ENCODE measurements around the gene C18orf63.

The C18orf63 gene

GRCh38 chr18:74328206-74328605 is 12.6 kb downstream of the C18orf63 start:
- DNase-seq (ENCODE audit: low spot score): no peak

- no peak for DNase-seq (ENCODE audit: low spot score)
Observed at GRCh38 chr18:74329688-74330205, 14.1 kb downstream of the C18orf63 start.

DNA sequence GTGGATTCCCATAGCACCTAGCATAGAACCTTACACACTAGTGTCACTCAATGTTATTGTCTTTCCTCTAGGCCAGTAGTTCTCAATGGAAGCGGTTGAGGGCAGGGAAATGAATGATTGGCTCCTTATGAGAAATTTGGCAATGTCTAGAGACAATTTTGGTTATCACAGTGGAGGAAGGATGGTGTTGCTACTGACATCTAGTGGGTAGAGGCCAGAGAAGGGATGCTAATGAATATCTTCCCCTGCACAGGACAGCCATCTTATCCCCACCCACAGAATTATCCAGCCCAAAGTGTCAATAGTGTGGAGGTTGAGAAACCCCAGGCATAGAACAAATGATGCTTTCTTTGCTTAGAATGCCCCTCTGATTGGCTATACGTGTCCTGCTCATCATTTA is 15.8 kb downstream of the C18orf63 start:
- peak; percentile 31 for DNase-seq (ENCODE audit: low spot score)

DNA sequence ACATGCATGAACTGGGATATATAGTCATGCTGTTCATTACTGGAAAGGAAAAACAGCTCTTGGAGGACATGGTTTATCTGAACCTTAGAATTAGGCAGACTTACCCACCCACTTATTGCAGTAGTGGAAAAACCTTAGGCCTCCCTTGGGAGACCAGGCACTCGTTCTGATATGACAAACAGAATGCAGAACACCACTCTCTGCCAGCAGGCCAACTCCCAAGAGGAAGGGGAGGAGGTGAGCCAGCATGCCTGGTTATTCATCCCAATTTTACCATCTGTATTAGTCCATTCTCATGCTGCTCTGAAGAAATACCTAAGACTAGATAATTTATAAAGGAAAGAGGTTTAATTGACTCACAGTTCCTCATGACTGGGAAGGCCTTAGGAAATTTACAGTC is 17.5 kb downstream of the C18orf63 start:
- DNase-seq (ENCODE audit: low spot score): no peak

GRCh38 chr18:74334242-74334893 is 18.7 kb downstream of the C18orf63 start:
- no peak for DNase-seq (ENCODE audit: low spot score)

GRCh38 chr18:74336656-74337055 is 21.0 kb downstream of the C18orf63 start:
- no peak for DNase-seq (ENCODE audit: low spot score)

DNA sequence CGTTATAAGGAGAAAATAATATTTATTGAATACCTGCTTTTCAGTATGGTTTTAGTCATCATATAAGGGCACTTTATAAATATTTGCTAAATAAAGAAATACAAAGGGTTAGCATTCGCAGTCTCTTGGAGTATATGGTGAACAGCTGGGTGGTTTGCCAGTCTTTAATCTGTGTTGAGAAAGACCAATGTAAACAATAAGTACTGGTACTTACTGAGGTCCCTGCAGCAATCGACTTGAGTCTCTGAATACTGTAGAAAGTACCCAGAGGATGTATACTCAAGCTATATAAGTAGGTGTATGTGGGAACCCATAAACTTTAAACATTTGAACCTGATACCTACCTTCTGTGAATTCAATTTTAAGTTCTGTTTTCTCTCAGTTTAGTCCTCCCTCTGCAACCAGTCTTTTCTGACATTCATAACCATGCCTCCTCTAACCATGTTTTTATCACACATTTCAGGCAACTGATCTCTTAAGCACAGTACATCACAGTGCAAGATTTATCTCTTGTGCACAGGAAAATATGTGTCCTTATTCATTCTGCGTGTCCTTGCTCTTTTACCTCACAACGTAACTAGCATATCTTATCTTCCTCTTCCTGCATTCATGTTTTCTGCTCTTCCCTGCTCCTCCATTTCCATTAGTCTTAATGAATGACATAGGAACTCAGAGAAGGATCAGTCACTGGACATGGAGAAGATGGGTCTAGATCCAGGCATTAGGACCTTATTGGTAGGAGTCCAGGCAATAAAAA is 21.7 kb downstream of the C18orf63 start:
- DNase-seq (ENCODE audit: low spot score): no peak

GRCh38 chr18:74337912-74338309 is 22.3 kb downstream of the C18orf63 start:
- no peak for DNase-seq (ENCODE audit: low spot score)

GRCh38 chr18:74342416-74343043 is 26.9 kb downstream of the C18orf63 start:
- peak; percentile 77 for DNase-seq (ENCODE audit: low spot score)

- DNase-seq (ENCODE audit: low spot score): no peak
Observed at GRCh38 chr18:74346206-74346605, 30.6 kb downstream of the C18orf63 start.

GRCh38 chr18:74348581-74348980 is 32.9 kb downstream of the C18orf63 start:
- no peak for DNase-seq (ENCODE audit: low spot score)

DNA sequence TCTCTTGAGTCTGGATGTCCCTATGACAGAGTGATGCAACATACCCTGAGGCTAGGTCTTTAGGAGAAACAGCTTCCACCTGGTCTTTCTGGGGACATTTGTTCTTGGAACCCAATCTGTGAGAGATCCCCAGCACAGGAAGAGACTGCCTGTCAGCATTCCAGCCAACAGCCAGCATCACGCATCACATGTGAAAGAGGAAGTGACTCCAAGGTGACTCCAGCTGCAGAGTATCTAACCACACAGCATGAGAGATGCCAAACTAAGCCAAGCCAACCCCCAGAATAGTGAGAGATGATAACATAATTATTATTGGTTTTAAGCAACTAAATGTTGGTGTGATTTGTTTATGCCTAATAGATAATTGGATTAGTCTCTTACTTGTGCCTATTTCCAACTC is 35.7 kb downstream of the C18orf63 start:
- peak; percentile 88 for DNase-seq (ENCODE audit: low spot score)

- DNase-seq (ENCODE audit: low spot score): peak; percentile 86
Observed at GRCh38 chr18:74353169-74353775, 37.6 kb downstream of the C18orf63 start.

GRCh38 chr18:74356959-74357358 is 41.3 kb downstream of the C18orf63 start:
- no peak for DNase-seq (ENCODE audit: low spot score)

DNA sequence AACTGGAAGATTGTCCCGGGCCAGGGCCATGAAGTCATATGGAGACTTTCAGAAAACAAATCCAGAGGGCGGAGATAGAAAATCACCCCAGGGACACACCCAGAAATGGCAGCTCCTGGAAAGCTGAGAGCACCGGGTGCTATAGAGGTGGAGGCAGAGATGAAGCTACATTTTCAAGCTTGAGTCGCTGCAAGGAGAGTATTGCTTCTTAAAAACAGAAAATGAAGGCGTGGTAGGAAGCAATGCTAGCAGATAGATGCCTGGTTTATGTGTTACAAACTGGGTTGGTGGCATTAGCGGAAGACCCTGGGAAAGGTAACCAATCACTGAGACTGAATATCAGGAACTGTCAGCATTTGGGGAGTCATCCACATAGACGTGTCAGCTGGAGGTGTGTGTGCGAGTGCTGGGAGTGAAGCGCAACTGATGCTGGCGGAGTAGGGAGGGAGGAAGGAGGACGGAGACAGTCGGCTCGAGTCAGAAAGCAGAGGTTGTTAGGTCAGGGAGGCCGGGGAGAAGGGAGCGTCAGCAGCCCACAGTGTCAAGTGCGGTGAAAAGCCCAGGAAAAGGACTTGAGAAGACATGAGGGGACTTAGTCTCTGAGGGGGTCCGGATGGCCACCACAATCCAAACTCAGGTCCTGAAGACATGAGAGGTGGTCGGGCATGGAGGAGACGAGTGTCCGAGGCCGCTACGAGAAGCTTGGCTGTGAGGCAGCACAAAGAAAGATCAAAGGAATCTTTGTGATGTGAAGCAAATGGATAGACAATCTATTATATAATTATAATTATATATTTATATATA is 45.4 kb downstream of the C18orf63 start:
- DNase-seq (ENCODE audit: low spot score): no peak

DNA sequence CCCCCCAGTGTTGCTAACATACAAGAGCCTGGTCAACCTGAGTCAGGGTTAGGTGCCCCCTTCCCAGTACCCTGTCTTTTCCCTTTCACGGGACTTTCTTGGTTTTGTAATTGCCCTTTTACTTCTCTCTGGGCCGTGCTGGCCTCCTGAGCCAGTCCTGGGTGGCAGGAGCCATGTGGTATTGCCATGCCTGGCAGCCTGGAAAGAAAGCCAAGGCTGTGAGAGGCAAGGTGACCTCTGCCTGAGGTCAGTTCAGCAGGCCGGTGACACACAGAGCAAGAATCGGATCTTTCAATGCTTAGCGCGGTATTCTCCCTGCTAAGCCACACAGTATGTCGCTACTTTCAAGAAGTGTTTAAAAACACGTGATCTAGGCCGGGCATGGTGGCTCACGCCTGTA is 52.3 kb downstream of the C18orf63 start:
- no peak for DNase-seq (ENCODE audit: low spot score)

DNA sequence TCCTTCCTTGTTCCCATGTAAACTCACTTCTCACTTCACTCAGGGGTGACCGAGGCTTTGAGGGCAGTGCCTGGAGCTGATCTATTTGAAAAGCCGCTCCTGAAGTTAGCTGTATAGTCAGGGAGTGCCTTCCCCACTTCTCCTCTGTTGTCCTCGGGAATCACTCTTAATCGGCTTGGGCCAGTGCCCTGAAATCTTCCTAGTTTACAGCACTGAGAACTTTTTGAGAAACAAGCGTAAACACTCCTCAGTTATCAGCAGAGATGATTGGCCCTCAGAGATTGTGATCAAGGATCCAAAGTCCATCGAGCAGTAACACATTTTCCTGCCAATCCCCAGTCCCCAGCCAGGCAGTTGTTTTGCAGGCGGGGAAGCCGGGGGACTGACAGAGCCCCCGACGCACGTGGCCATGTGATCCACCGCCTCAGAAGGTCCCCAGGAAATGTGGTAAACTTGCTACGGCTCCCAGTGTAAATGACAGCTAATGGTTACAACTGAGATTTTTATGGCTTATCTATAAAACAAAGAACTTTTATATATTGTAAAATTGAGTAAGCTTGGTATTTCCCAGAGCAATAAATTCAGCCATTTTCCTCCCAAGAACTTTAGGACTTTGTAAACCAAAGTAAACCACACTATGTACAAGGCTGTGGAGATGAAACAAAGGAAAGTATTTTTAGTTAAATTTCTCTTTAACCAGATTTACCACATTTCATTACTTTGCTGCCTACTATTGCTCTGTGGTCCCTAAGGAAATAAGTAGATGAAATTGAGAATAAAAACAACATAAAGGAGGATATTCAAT is 53.5 kb downstream of the C18orf63 start:
- DNase-seq (ENCODE audit: low spot score): no peak

DNA sequence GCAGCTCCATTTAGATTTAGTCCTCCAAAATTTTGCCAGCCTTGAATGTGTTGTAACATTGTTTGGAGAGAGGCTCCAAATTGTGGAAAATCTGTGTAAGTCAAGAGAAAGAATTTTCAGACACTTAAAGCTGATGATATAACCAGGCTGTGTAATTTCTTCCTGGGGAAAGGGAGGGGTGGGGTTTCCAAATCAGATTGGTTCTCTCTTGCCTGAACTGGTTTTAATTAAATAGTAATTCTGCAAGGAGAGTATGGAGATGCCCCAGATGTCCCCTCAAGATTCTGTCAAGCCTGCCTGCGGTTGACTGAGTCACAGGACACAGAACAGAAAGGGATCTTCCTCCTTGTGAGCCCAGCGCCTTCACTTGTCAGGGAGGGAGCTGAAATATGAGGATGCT is 54.5 kb downstream of the C18orf63 start:
- no peak for DNase-seq (ENCODE audit: low spot score)

GRCh38 chr18:74373428-74373827 is 57.8 kb downstream of the C18orf63 start:
- DNase-seq (ENCODE audit: low spot score): no peak

DNA sequence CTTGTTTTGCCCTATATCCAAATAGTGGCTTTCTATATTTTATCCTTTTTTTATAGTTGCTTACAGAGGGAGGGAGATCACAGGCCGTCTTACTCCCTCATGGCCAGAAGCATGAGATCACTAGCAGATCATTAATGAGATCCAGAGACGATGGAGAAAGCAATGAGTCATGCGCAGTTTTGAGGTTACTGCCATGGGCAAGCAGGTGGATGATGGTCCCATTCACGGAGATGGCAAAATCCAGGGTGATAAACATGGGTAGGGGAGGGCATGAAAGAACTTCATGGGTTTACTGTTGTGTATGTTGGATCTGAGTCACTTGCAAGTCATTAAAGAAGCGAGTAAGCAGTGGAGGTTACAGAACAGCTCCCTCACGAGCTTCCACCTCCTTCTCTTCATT is 60.4 kb downstream of the C18orf63 start:
- DNase-seq (ENCODE audit: low spot score): no peak

GRCh38 chr18:74376523-74376922 is 60.9 kb downstream of the C18orf63 start:
- DNase-seq (ENCODE audit: low spot score): no peak

Measured in RKO (cell line).